A673 (cell line): ENCODE results near the gene SLC17A8. TPM values are rescaled to one million over a fixed set of nuclear protein-coding genes. Genes with fewer than 3 reads are reported as not detected.

Source experiments
- BruUV-seq: library from RNA; stranded (reverse); fragments of 400-500 nt; replicated peaks from 2 replicates; lab custom pipeline; 2021; lab: Mats Ljungman, UMichigan
- CTCF ChIA-PET: fragments of 300-600 bp; sonication (Branson Sonifier 250); formaldehyde crosslinking; loops from one replicate; lab custom pipeline; 2022; ENCODE audit warnings: antibody characterized with exemption; lab: Charles Lee
- POLR2A ChIA-PET: fragments of 300-600 bp; sonication (Branson Sonifier 250); formaldehyde crosslinking; loops from one replicate; lab custom pipeline; 2022; ENCODE audit warnings: antibody characterized with exemption; ENCODE audit not compliant: low non-redundant PET; lab: Charles Lee
- DNase-seq: peaks from one replicate; pipeline ENCODE4 v3.0.0-alpha.2; 2015; ENCODE audit warnings: low spot score
- H3K27ac ChIP-seq: fragments of 200-600 bp; sonication (generic); 2 replicates; pipeline ENCODE4 v1.5.1; 2016; ENCODE audit warnings: mixed run types, low read depth, mild to moderate bottlenecking, mixed read lengths, antibody characterized with exemption, low read length; ENCODE audit not compliant: poor library complexity, severe bottlenecking
- H3K27me3 ChIP-seq: fragments of 200-600 bp; sonication (generic); replicated peaks from 2 replicates; pipeline ENCODE4 v1.6.1; 2017; ENCODE audit warnings: mixed run types, low read depth, mild to moderate bottlenecking, mixed read lengths, antibody characterized with exemption, low read length; ENCODE audit not compliant: insufficient read depth, poor library complexity
- H3K36me3 ChIP-seq: fragments of 200-600 bp; sonication (generic); 2 replicates; pipeline ENCODE4 v1.6.1; 2016; ENCODE audit warnings: mixed run types, mild to moderate bottlenecking, mixed read lengths, antibody characterized with exemption, low read length; ENCODE audit not compliant: insufficient read depth, poor library complexity, severe bottlenecking
- H3K4me1 ChIP-seq: fragments of 200-600 bp; sonication (generic); 2 replicates; pipeline ENCODE4 v1.6.1; 2017; ENCODE audit warnings: mixed run types, mild to moderate bottlenecking, mixed read lengths, antibody characterized with exemption, low read length; ENCODE audit not compliant: insufficient read depth, poor library complexity, severe bottlenecking
- H3K4me3 ChIP-seq: fragments of 200-600 bp; sonication (generic); 2 replicates; pipeline ENCODE4 v1.5.1; 2016; ENCODE audit warnings: low read depth, mixed run types, mild to moderate bottlenecking, mixed read lengths, low read length; ENCODE audit not compliant: poor library complexity, severe bottlenecking
- H3K9me3 ChIP-seq: fragments of 200-600 bp; sonication (generic); 2 replicates; pipeline ENCODE4 v1.6.1; 2016; ENCODE audit warnings: mixed run types, low read depth, mild to moderate bottlenecking, mixed read lengths, antibody characterized with exemption, low read length; ENCODE audit not compliant: poor library complexity, severe bottlenecking
- EZH2 ChIP-seq: fragments of 200-600 bp; sonication (generic); IDR thresholded peaks from 2 replicates; pipeline ENCODE4 v1.6.1; 2017; ENCODE audit warnings: borderline replicate concordance, low read depth, mild to moderate bottlenecking, mixed read lengths, antibody characterized with exemption, low read length; ENCODE audit not compliant: poor library complexity, severe bottlenecking
- intact Hi-C: fragments of 100-400 bp; cut with micrococcal nuclease; formaldehyde crosslinking; loops from one replicate; pipeline ENCODE4 v1.10.0; 2022; ENCODE audit not compliant: unreplicated experiment
- total RNA-seq: library from RNA; stranded (reverse); gene quantifications from 2 replicates; pipeline ENCODE4 v1.2.3, GENCODE V29; 2021
- TF ChIP-seq, protein P1 (sequence below): fragments of 300-800, 200-600 bp; sonication (generic); conservative IDR thresholded peaks from 2 replicates; pipeline ENCODE4 v1.5.1; 2017; ENCODE audit warnings: low read depth, mild to moderate bottlenecking, antibody characterized with exemption, low read length, moderate library complexity, mixed read lengths

Gene SLC17A8
- total RNA-seq, 1 experiment from 2014 or later: not detected

DNA sequence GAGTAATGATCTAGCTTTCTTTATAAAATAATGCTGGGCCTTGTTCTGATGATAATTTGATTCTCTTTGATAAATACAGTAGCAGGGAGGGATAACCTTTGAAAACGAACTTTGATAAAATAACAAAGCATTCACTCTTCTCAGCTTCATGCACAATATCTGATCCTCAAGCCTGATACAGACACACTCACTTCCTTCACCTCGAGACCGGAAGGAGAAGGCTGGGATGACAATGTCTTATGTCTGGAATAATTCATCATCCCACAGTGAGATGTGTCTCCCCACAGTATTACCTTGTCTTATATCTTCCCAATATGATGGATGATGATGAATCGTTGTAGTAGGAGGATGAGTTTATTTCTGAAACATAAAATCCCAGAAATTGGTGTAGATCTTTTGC lies 101.3 kb downstream of the SLC17A8 start:
- CTCF ChIA-PET: no interaction called here
- no TSS peak for BruUV-seq

DNA sequence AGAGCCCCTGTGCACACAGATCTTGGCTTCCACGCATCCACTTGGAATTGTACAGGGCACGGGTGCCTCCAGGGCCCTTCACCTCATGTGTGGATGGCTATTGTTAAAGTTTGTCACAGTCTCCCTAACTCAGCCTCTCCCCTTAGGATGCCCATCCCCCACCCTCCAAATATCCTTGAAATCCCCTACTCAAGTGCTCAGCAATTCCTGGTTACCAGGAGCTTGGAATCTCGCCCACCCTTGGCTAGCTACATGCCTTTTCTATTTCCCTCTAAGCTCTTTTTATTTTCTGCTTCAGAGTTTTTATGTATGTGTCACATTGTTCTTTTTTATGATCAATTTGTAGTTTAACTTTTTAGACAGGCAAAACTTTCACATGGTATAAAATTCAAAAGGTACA lies 103.8 kb downstream of the SLC17A8 start:
- ChIA-PET CTCF (no interaction called here), POLR2A (interaction anchor here (0.6 kb wide), 1 partner anchor 114 kb away, joined by 11 read pairs; no protein-coding TSS in a partner anchor)
- Histone ChIP-seq H3K36me3 (no peaks in the 10 kb centered on the region), H3K4me1 (no peaks in the 10 kb centered on the region), H3K9me3 (no peaks in the 10 kb centered on the region), H3K27me3 (no peaks in the 10 kb centered on the region), H3K27ac (no peak overlapping the region), H3K4me3 (no peak overlapping the region)
- no peak for TF ChIP-seq EZH2
- TF ChIP-seq, protein P1, sequence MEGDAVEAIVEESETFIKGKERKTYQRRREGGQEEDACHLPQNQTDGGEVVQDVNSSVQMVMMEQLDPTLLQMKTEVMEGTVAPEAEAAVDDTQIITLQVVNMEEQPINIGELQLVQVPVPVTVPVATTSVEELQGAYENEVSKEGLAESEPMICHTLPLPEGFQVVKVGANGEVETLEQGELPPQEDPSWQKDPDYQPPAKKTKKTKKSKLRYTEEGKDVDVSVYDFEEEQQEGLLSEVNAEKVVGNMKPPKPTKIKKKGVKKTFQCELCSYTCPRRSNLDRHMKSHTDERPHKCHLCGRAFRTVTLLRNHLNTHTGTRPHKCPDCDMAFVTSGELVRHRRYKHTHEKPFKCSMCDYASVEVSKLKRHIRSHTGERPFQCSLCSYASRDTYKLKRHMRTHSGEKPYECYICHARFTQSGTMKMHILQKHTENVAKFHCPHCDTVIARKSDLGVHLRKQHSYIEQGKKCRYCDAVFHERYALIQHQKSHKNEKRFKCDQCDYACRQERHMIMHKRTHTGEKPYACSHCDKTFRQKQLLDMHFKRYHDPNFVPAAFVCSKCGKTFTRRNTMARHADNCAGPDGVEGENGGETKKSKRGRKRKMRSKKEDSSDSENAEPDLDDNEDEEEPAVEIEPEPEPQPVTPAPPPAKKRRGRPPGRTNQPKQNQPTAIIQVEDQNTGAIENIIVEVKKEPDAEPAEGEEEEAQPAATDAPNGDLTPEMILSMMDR: no peak
- DNase-seq: no peak
- no TSS peak for BruUV-seq
- intact Hi-C loops: no loop called here

More for the DNA sequence above, 101.3 kb downstream of the SLC17A8 start:
- TF ChIP-seq, protein P1: no peak
- TF ChIP-seq EZH2: no peak
- no peaks in the 10 kb centered on the region for H3K9me3 ChIP-seq
- no peak overlapping the region for H3K27ac ChIP-seq
- POLR2A ChIA-PET: no interaction called here
- intact Hi-C loops: no loop called here
- H3K4me1 ChIP-seq: no peaks in the 10 kb centered on the region
- DNase-seq: no peak
- H3K4me3 ChIP-seq: no peak overlapping the region
- H3K27me3 ChIP-seq: no peaks in the 10 kb centered on the region
- no peaks in the 10 kb centered on the region for H3K36me3 ChIP-seq

DNA sequence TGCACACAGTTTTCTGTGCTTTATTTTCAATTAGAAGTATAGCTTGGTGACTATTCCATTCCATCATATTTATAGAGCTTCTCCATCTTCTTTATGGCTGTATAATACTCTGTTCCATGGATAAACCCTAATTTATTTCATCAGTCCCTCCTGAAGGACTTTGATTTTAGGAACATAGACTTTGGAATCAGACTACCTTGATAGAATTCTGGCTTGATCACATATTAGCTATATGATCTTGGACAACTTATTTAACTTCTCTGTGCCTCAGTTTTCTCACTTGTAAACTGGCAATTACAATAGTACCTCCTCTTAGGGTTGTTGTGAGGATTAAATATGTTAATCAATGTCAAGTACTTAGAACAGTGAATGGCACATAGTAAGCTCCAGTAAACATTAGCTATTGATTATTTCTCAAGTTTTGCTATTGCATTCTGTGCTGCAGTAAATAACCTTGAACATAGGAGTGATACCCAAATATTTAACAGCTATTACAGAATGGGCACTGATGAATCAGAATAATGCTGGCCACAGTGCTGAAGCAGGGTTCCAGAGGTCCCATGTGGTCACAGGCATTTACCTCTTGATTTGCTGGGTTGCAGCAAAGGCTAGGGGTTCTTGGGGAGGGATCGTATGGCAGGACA lies 104.6 kb downstream of the SLC17A8 start:
- Histone ChIP-seq H3K36me3 (no peaks in the 10 kb centered on the region), H3K27me3 (no peaks in the 10 kb centered on the region), H3K4me3 (no peak overlapping the region), H3K4me1 (no peaks in the 10 kb centered on the region), H3K9me3 (no peaks in the 10 kb centered on the region), H3K27ac (no peak overlapping the region)
- ChIA-PET CTCF (no interaction called here), POLR2A (no interaction called here)
- TF ChIP-seq, protein P1: no peak
- TF ChIP-seq EZH2: no peak
- DNase-seq: no peak
- intact Hi-C loops: no loop called here
- BruUV-seq: no TSS peak
